GDM1 (cell line): ENCODE data around the gene SPECC1L.

Source experiments
- DNase-seq: peaks from one replicate; lab custom pipeline; 2025; lab: John Stamatoyannopoulos, UW

The SPECC1L gene

GRCh38 chr22:24359452-24360120 is 89.0 kb downstream of the SPECC1L start:
- DNase-seq, result no peak

GRCh38 chr22:24361976-24362646 is 91.5 kb downstream of the SPECC1L start:
- no peak for DNase-seq

GRCh38 chr22:24363243-24363642 is 92.6 kb downstream of the SPECC1L start:
- no peak for DNase-seq

GRCh38 chr22:24366701-24367100 is 96.1 kb downstream of the SPECC1L start:
- DNase-seq, result no peak

- DNase-seq, result no peak
Observed at GRCh38 chr22:24367841-24368240, 97.2 kb downstream of the SPECC1L start.

GRCh38 chr22:24370401-24370800 is 99.8 kb downstream of the SPECC1L start:
- DNase-seq, result no peak

- DNase-seq, result no peak
Observed at GRCh38 chr22:24376002-24376401, 105.4 kb downstream of the SPECC1L start.

- no peak for DNase-seq
Observed at GRCh38 chr22:24376586-24376985, 106.0 kb downstream of the SPECC1L start.

- DNase-seq, result peak; percentile 31
Observed at GRCh38 chr22:24379536-24379935, 108.9 kb downstream of the SPECC1L start.

- no peak for DNase-seq
Observed at GRCh38 chr22:24380220-24380904, 109.7 kb downstream of the SPECC1L start.

GRCh38 chr22:24380905-24381230 is 110.2 kb downstream of the SPECC1L start:
- DNase-seq, result no peak

- DNase-seq, result no peak
Observed at GRCh38 chr22:24383061-24383460, 112.4 kb downstream of the SPECC1L start.

GRCh38 chr22:24384131-24384530 is 113.5 kb downstream of the SPECC1L start:
- no peak for DNase-seq

GRCh38 chr22:24386937-24387471 is 116.4 kb downstream of the SPECC1L start:
- DNase-seq, result no peak

- DNase-seq, result no peak
Observed at GRCh38 chr22:24389680-24390079, 119.0 kb downstream of the SPECC1L start.

GRCh38 chr22:24390156-24390555 is 119.5 kb downstream of the SPECC1L start:
- DNase-seq, result no peak

GRCh38 chr22:24390576-24390975 is 119.9 kb downstream of the SPECC1L start:
- DNase-seq, result no peak

GRCh38 chr22:24391836-24392217 is 121.2 kb downstream of the SPECC1L start:
- DNase-seq, result no peak

GRCh38 chr22:24392218-24392931 is 121.7 kb downstream of the SPECC1L start:
- DNase-seq, result no peak

- DNase-seq, result no peak
Observed at GRCh38 chr22:24393012-24393559, 122.5 kb downstream of the SPECC1L start.

GRCh38 chr22:24393848-24394247 is 123.2 kb downstream of the SPECC1L start:
- no peak for DNase-seq

- DNase-seq, result no peak
Observed at GRCh38 chr22:24394254-24394653, 123.6 kb downstream of the SPECC1L start.
